Erythroblast (primary cell): ENCODE data around the gene PSME3IP1.

Experiments
- GATA1 ChIP-seq: IDR thresholded peaks from 2 replicates; pipeline ENCODE4 v1.6.1; 2011; ENCODE audit warnings: low read depth, mild to moderate bottlenecking, control low read depth, low read length, moderate library complexity
- POLR2A ChIP-seq: IDR thresholded peaks from 2 replicates; pipeline ENCODE4 v1.6.1; 2011; ENCODE audit warnings: mild to moderate bottlenecking, low read length

DNA sequence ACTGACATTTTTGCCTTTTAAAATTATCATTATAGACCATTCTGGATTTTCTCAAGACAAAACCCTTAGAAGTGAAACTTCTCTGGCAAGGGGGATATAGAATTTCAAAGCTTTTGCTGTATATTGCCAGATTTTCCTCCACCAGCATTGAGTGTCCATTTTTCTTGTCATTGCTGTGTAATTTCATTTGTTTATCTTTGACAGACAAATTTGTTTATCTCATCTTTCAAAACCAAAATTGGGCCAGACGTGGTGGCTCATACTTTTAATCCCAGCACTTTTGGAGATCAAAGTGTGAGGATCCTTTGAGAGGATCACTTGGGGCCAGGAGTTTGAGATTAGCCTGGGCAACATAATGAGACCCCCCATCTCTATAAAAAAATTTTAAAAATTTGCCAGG lies 43.2 kb upstream of the PSME3IP1 start:
- TF ChIP-seq POLR2A = no peak
- no peak for TF ChIP-seq GATA1
